ENCODE results near the gene DHTKD1.
"Not testable (repeated sequence)": the region's sequence is repeated elsewhere in the genome, so short reads cannot be mapped to it uniquely, and the experiment has no call there.

The DHTKD1 gene

GRCh38 chr10:12164085-12164484 lies 95.3 kb downstream of the DHTKD1 start:
- no peaks in the 10 kb centered on the region for H3K9me3 ChIP-seq (ENCODE audit: low read length)
- no peak overlapping the region for H3K27ac ChIP-seq (ENCODE audit: low read depth, low read length, poor library complexity, severe bottlenecking)
- H3K79me2 ChIP-seq (ENCODE audit: insufficient read depth, low read length): no peaks in the 10 kb centered on the region
- no peak overlapping the region for H3K4me2 ChIP-seq (ENCODE audit: low read length)
- no peaks in the 10 kb centered on the region for H3F3A ChIP-seq (ENCODE audit: insufficient read depth, low read length)
- no peak overlapping the region for H2AFZ ChIP-seq (ENCODE audit: low read length)
- no peak overlapping the region for H3K9ac ChIP-seq (ENCODE audit: low read length)
- no peak overlapping the region for H3K4me3 ChIP-seq (ENCODE audit: low read depth, low read length, poor library complexity, severe bottlenecking)
- H4K20me1 ChIP-seq (ENCODE audit: insufficient read depth, low read length): no peaks in the 10 kb centered on the region
- no peaks in the 10 kb centered on the region for H3K4me1 ChIP-seq (ENCODE audit: insufficient read depth, low read length, severe bottlenecking)
- H3K27me3 ChIP-seq (ENCODE audit: insufficient read depth, low read length): no peaks in the 10 kb centered on the region
- TF ChIP-seq EZH2 (IDR thresholded peaks at IDR 0.05; ENCODE audit: borderline replicate concordance, low read length): no peak
- TF ChIP-seq CTCF (IDR thresholded peaks at IDR 0.05; ENCODE audit: low read length): no peak
- peaks cover 80% of the 10 kb centered on the region for H3K36me3 ChIP-seq (ENCODE audit: insufficient read depth, low read length)
- no peaks in the 10 kb centered on the region for H3K9me2 ChIP-seq (ENCODE audit: low read depth, low read length)

GRCh38 chr10:12165036-12165435 lies 96.3 kb downstream of the DHTKD1 start:
- Histone ChIP-seq H3K36me3 (ENCODE audit: insufficient read depth, low read length) (peaks cover 82% of the 10 kb centered on the region), H3K4me1 (ENCODE audit: insufficient read depth, low read length, severe bottlenecking) (no peaks in the 10 kb centered on the region), H3K79me2 (ENCODE audit: insufficient read depth, low read length) (no peaks in the 10 kb centered on the region), H3K9ac (ENCODE audit: low read length) (no peak overlapping the region), H3K27ac (ENCODE audit: low read depth, low read length, poor library complexity, severe bottlenecking) (no peak overlapping the region), H3K9me3 (ENCODE audit: low read length) (no peaks in the 10 kb centered on the region), H3F3A (ENCODE audit: insufficient read depth, low read length) (no peaks in the 10 kb centered on the region), H3K4me2 (ENCODE audit: low read length) (no peak overlapping the region), H3K27me3 (ENCODE audit: insufficient read depth, low read length) (no peaks in the 10 kb centered on the region), H2AFZ (ENCODE audit: low read length) (no peak overlapping the region), H3K4me3 (ENCODE audit: low read depth, low read length, poor library complexity, severe bottlenecking) (no peak overlapping the region), H3K9me2 (ENCODE audit: low read depth, low read length) (no peaks in the 10 kb centered on the region), H4K20me1 (ENCODE audit: insufficient read depth, low read length) (no peaks in the 10 kb centered on the region)
- TF ChIP-seq CTCF (IDR thresholded peaks at IDR 0.05; ENCODE audit: low read length): no peak
- no peak for TF ChIP-seq EZH2 (IDR thresholded peaks at IDR 0.05; ENCODE audit: borderline replicate concordance, low read length)

- Histone ChIP-seq H3K9me3 (ENCODE audit: low read length) (no peaks in the 10 kb centered on the region), H2AFZ (ENCODE audit: low read length) (no peak overlapping the region), H3K27ac (ENCODE audit: low read depth, low read length, poor library complexity, severe bottlenecking) (no peak overlapping the region), H3K27me3 (ENCODE audit: insufficient read depth, low read length) (no peaks in the 10 kb centered on the region), H3K36me3 (ENCODE audit: insufficient read depth, low read length) (peaks cover 85% of the 10 kb centered on the region), H3K4me3 (ENCODE audit: low read depth, low read length, poor library complexity, severe bottlenecking) (no peak overlapping the region), H3K9me2 (ENCODE audit: low read depth, low read length) (no peaks in the 10 kb centered on the region), H3F3A (ENCODE audit: insufficient read depth, low read length) (no peaks in the 10 kb centered on the region), H3K4me1 (ENCODE audit: insufficient read depth, low read length, severe bottlenecking) (no peaks in the 10 kb centered on the region), H3K4me2 (ENCODE audit: low read length) (no peak overlapping the region), H4K20me1 (ENCODE audit: insufficient read depth, low read length) (no peaks in the 10 kb centered on the region), H3K9ac (ENCODE audit: low read length) (no peak overlapping the region), H3K79me2 (ENCODE audit: insufficient read depth, low read length) (no peaks in the 10 kb centered on the region)
- no peak for TF ChIP-seq CTCF (IDR thresholded peaks at IDR 0.05; ENCODE audit: low read length)
- TF ChIP-seq EZH2 (IDR thresholded peaks at IDR 0.05; ENCODE audit: borderline replicate concordance, low read length): no peak
These were observed 97.4 kb downstream of the DHTKD1 start for GRCh38 chr10:12165999-12166775.

- not testable (repeated sequence) for H4K20me1 ChIP-seq (ENCODE audit: insufficient read depth, low read length); H3K4me2 ChIP-seq (ENCODE audit: low read length); H3K9me2 ChIP-seq (ENCODE audit: low read depth, low read length); H3K4me3 ChIP-seq (ENCODE audit: low read depth, low read length, poor library complexity, severe bottlenecking); H3K79me2 ChIP-seq (ENCODE audit: insufficient read depth, low read length); H2AFZ ChIP-seq (ENCODE audit: low read length); H3K27me3 ChIP-seq (ENCODE audit: insufficient read depth, low read length); H3K4me1 ChIP-seq (ENCODE audit: insufficient read depth, low read length, severe bottlenecking); H3K9ac ChIP-seq (ENCODE audit: low read length); H3K27ac ChIP-seq (ENCODE audit: low read depth, low read length, poor library complexity, severe bottlenecking); H3K9me3 ChIP-seq (ENCODE audit: low read length); H3F3A ChIP-seq (ENCODE audit: insufficient read depth, low read length)
- peaks cover 75% of the 10 kb centered on the region for H3K36me3 ChIP-seq (ENCODE audit: insufficient read depth, low read length)
These were observed 102.8 kb downstream of the DHTKD1 start for GRCh38 chr10:12171512-12171911.

Measured in OCI-LY1 (cell line).